Spinal cord (tissue), 10 donors: ENCODE results near the gene CNIH3. TPM values are rescaled to one million over a fixed set of nuclear protein-coding genes. Genes with fewer than 3 reads are reported as not detected.
A peak's percentile ranks its signal among the peaks of the same experiment; 100 is the strongest.
"Not testable (repeated sequence)": the region's sequence is repeated elsewhere in the genome, so short reads cannot be mapped to it uniquely, and the experiment has no call there.

ENCODE experiments used
- DNase-seq, 6 donors: peaks; one replicate each; pipeline versions ENCODE4 v3.0.0 to v3.0.0-alpha.2; 2013 to 2015; ENCODE audit warnings: low spot score in 6 of 6, low read depth in 4 of 6
- H3K27ac ChIP-seq: one replicate; pipeline ENCODE4 v1.5.1; 2013; ENCODE audit warnings: low read depth, low read length, control low read depth
- H3K27me3 ChIP-seq: one replicate; pipeline ENCODE4 v1.6.1; 2013; ENCODE audit warnings: low read length; ENCODE audit not compliant: control insufficient read depth, insufficient read depth
- H3K36me3 ChIP-seq: one replicate; pipeline ENCODE4 v1.6.1; 2013; ENCODE audit warnings: low read length; ENCODE audit not compliant: control insufficient read depth, insufficient read depth
- H3K4me1 ChIP-seq: one replicate; pipeline ENCODE4 v1.6.1; 2013; ENCODE audit warnings: low read length; ENCODE audit not compliant: control insufficient read depth, insufficient read depth
- H3K4me3 ChIP-seq: one replicate; pipeline ENCODE4 v1.5.1; 2013; ENCODE audit warnings: low read depth, low read length, control low read depth
- H3K9me3 ChIP-seq: one replicate; pipeline ENCODE4 v1.6.1; 2013; ENCODE audit warnings: low read length; ENCODE audit not compliant: control insufficient read depth, insufficient read depth
- whole genome bisulfite sequencing: methylation state at CpG from one replicate; pipeline ENCODE4 v1.1.5; 2013; ENCODE audit warnings: missing lambda C conversion rate; ENCODE audit not compliant: insufficient coverage; 5-methylcytosine and 5-hydroxymethylcytosine counted together
- polyA plus RNA-seq, 2 donors: library from polyadenylated mRNA; unstranded; fragments of 120-200 nt; gene quantifications; one replicate each; pipeline ENCODE4 v1.2.1, GENCODE V29; 2013; ENCODE audit not compliant: insufficient read length in 2 of 2
- total RNA-seq, 2 donors: library from RNA; depleted of rRNA in 1 of 2; stranded (reverse); fragments of 120-200 nt in 1 of 2; fragments of >200 nt in 1 of 2; gene quantifications; one replicate each; pipeline versions ENCODE4 v1.2.3 to v1.2.4, GENCODE V29; 2013 to 2014
- donor health status: healthy.

CNIH3 gene
- total and polyA plus RNA-seq, 4 donors = 8.3 to 18.6 (median 13.1) TPM

DNA sequence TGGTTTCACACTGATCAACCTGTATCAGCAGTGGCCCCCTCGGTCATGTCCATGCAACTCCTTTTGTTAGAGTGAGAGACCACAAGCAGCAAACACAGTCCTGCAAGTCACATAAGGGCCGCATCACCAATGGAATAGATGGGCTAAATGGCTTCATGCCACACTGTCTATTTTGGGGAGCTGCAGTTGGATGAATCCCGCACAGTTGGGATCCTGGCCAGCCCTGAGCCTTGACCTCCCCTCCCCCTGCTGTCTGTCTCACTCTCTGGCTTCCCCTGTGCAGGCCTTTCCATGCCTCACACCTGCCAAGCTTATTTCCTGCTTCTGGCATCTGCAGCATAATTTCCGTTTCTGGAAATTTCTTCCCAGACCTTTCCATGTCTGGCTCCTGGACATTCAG, 57.0 kb downstream of the CNIH3 start:
- Histone ChIP-seq H3K27ac (no peak overlapping the region), H3K36me3 (no peaks in the 10 kb centered on the region), H3K9me3 (no peaks in the 10 kb centered on the region), H3K27me3 (no peaks in the 10 kb centered on the region), H3K4me1 (no peaks in the 10 kb centered on the region), H3K4me3 (no peak overlapping the region)
- peak in 1 of 6 donors; percentile 32 for DNase-seq
- 65% methylated on average over 3 of the region's 4 CpGs for WGBS

DNA sequence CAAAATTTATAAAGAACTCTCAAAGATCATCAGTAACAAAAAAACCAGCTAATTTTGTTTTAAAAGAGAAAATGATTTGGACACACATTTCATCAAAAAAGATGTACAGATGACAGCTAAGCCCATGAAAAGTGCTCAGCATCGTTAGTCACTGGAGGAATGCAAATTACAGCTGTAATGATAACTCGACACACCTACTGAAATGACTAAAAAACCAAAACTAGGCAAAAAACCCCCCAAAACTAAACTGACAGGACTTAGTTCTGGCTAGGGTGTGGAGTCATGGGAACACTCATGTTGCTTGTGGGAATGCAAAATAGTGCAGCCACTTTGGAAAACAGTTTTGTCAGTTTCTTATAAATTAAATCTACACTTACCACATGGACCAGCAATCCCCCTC, 59.5 kb downstream of the CNIH3 start:
- no peaks in the 10 kb centered on the region for H3K36me3 ChIP-seq
- H3K27ac ChIP-seq = no peak overlapping the region
- DNase-seq = no peak
- no peak overlapping the region for H3K4me3 ChIP-seq
- no peaks in the 10 kb centered on the region for H3K9me3 ChIP-seq
- 67% methylated on average over 1 of the region's 2 CpGs for WGBS
- no peaks in the 10 kb centered on the region for H3K27me3 ChIP-seq
- no peaks in the 10 kb centered on the region for H3K4me1 ChIP-seq

- no peak for DNase-seq
Observed at GRCh38 chr1:224676551-224676950, 60.4 kb downstream of the CNIH3 start.

GRCh38 chr1:224678168-224678567, 62.1 kb downstream of the CNIH3 start:
- no peak overlapping the region for H3K4me3 ChIP-seq
- H3K9me3 ChIP-seq = no peaks in the 10 kb centered on the region
- WGBS = 100% methylated on average over 1 of the region's 4 CpGs
- no peak overlapping the region for H3K27ac ChIP-seq
- no peaks in the 10 kb centered on the region for H3K27me3 ChIP-seq
- H3K36me3 ChIP-seq = no peaks in the 10 kb centered on the region
- no peaks in the 10 kb centered on the region for H3K4me1 ChIP-seq
- no peak for DNase-seq

More at GRCh38 chr1:224676551-224676950, 60.4 kb downstream of the CNIH3 start:
- Histone ChIP-seq H3K4me1 (no peaks in the 10 kb centered on the region), H3K27me3 (no peaks in the 10 kb centered on the region), H3K9me3 (no peaks in the 10 kb centered on the region), H3K27ac (no peak overlapping the region), H3K4me3 (no peak overlapping the region), H3K36me3 (no peaks in the 10 kb centered on the region)
- WGBS = 37% methylated on average over 3 of the region's 5 CpGs

DNA sequence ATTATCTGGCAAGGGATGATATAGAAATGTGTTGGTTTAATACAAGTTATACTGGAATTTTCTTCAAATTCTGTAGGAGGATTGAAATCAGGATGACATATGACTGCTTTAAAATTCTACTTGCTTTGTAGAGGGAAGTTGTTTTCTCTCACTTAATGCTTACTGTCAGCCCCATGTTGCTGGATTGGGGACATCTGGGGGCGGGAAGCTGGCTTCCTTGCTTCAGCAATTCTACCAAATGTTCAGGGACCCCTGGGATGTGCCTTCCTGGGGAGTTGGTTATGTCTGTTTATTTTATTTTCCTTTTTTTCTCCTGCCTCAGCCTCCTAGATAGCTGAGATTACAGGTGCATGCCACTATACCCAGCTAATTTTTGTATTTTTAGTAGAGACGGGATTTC, 63.5 kb downstream of the CNIH3 start:
- no peaks in the 10 kb centered on the region for H3K36me3 ChIP-seq
- H3K27ac ChIP-seq = no peak overlapping the region
- WGBS = no CpG with 5 or more reads among the region's 2 CpGs
- H3K4me3 ChIP-seq = no peak overlapping the region
- peaks cover 4% of the 10 kb centered on the region for H3K4me1 ChIP-seq
- H3K9me3 ChIP-seq = no peaks in the 10 kb centered on the region
- no peaks in the 10 kb centered on the region for H3K27me3 ChIP-seq
- DNase-seq = peak in 1 of 6 donors; percentile 63

DNA sequence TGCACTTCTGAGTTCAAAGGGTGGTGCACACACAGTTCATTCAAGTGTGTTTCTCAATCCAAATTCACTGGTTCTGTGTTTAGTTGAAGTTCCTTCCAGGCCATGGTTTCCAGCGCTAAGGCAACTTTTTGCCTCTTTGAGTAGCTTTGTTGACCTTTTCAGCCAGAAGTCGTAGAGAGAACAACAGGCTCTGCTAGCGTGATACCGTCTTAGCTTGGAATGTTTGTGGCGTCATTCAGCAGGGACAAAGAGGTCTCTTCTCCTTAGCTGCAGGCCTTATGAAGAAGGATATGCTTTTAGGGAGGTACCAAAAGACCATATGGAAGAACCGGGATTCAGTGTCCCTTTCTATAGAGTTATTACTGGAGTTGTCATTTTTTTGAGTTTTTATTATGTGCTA, 65.7 kb downstream of the CNIH3 start:
- Histone ChIP-seq H3K27me3 (no peaks in the 10 kb centered on the region), H3K36me3 (no peaks in the 10 kb centered on the region), H3K4me3 (no peak overlapping the region), H3K27ac (no peak overlapping the region), H3K9me3 (no peaks in the 10 kb centered on the region), H3K4me1 (peaks cover 4% of the 10 kb centered on the region)
- 55% methylated on average over 5 of the region's 6 CpGs for WGBS
- DNase-seq = no peak

GRCh38 chr1:224683936-224684335, 67.8 kb downstream of the CNIH3 start:
- 55% methylated on average over 2 of the region's 8 CpGs for WGBS
- H3K4me1 ChIP-seq = peaks cover 4% of the 10 kb centered on the region
- no peak overlapping the region for H3K4me3 ChIP-seq
- no peak overlapping the region for H3K27ac ChIP-seq
- peak in 2 of 6 donors; percentile 12 to 91 for DNase-seq
- H3K9me3 ChIP-seq = no peaks in the 10 kb centered on the region
- no peaks in the 10 kb centered on the region for H3K36me3 ChIP-seq
- no peaks in the 10 kb centered on the region for H3K27me3 ChIP-seq

GRCh38 chr1:224684979-224685425, 68.9 kb downstream of the CNIH3 start:
- DNase-seq = peak in 1 of 6 donors; percentile 42
- peaks cover 4% of the 10 kb centered on the region for H3K4me1 ChIP-seq
- H3K27ac ChIP-seq = no peak overlapping the region
- H3K4me3 ChIP-seq = no peak overlapping the region
- H3K9me3 ChIP-seq = no peaks in the 10 kb centered on the region
- no peaks in the 10 kb centered on the region for H3K27me3 ChIP-seq
- no peaks in the 10 kb centered on the region for H3K36me3 ChIP-seq
- 37% methylated on average over 7 of the region's 7 CpGs for WGBS

DNA sequence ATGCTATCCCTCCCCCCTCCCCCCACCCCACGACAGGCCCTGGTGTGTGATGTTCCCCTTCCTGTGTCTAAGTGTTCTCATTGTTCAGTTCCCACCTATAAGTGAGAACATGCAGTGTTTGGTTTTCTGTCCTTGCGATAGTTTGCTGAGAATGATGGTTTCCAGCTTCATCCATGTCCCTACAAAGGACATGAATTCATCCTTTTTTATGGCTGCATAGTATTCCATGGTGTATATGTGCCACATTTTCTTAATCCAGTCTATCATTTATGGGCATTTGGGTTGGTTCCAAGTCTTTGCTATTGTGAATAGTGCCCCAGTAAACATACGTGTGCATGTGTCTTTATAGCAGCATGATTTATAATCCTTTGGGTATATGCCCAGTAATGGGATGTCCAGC, 70.0 kb downstream of the CNIH3 start:
- not testable (repeated sequence) for H3K27me3 ChIP-seq, DNase-seq
- WGBS = no CpG with 5 or more reads among the region's 3 CpGs

DNA sequence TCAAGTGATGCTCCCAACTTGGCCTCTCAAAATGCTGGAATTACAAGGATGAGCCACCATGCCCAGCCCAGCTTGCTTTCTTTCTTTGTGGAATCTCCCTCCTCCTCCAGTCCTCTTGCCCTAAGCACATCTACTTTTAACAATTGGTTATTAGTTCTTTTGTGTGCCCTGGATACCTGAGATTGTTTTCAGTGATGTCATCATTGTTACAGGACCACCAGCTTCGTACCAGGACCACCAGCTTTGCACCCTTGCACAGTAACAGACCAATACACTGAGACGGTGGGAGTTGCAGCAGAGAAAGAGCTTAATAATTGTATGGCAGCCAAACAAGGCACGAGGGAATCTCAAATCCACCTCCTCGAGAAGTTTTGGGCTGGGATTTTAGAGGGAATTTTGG, 71.3 kb downstream of the CNIH3 start:
- Histone ChIP-seq H3K27ac (no peak overlapping the region), H3K36me3 (no peaks in the 10 kb centered on the region), H3K4me1 (peaks cover 4% of the 10 kb centered on the region), H3K9me3 (no peaks in the 10 kb centered on the region), H3K4me3 (no peak overlapping the region), H3K27me3 (no peaks in the 10 kb centered on the region)
- WGBS = 90% methylated on average over 3 of the region's 4 CpGs
- no peak for DNase-seq

More for the DNA sequence above, 70.0 kb downstream of the CNIH3 start:
- H3K4me3 ChIP-seq, H3K4me1 ChIP-seq, H3K36me3 ChIP-seq, H3K9me3 ChIP-seq, H3K27ac ChIP-seq: not testable (repeated sequence)
